Neural crest cell (in vitro differentiated cells): ENCODE measurements around the gene ADAMTS13. TPM values are rescaled to one million over a fixed set of nuclear protein-coding genes. Genes with fewer than 3 reads are reported as not detected.

Source experiments
- DNase-seq: peaks from one replicate; pipeline ENCODE4 v3.0.0; 2021; ENCODE audit warnings: low read depth, mixed read lengths, low spot score
- H3K27ac Mint-ChIP-seq: one replicate; pipeline ENCODE4 v1.8.0; 2021; ENCODE audit warnings: mild to moderate bottlenecking, mixed read lengths; ENCODE audit not compliant: unreplicated experiment
- H3K27me3 Mint-ChIP-seq: 2 replicates; pipeline ENCODE4 v1.8.0; 2021; ENCODE audit warnings: low read depth, mild to moderate bottlenecking, mixed read lengths
- H3K36me3 Mint-ChIP-seq: 2 replicates; pipeline ENCODE4 v1.8.0; 2021; ENCODE audit warnings: low read depth, mild to moderate bottlenecking, mixed read lengths
- H3K4me1 Mint-ChIP-seq: 2 replicates; pipeline ENCODE4 v1.8.0; 2021; ENCODE audit warnings: mixed read lengths
- H3K4me3 Mint-ChIP-seq: one replicate; pipeline ENCODE4 v1.8.0; 2021; ENCODE audit warnings: mild to moderate bottlenecking, mixed read lengths
- H3K9me3 Mint-ChIP-seq: 2 replicates; pipeline ENCODE4 v1.8.0; 2021; ENCODE audit warnings: mixed read lengths
- CTCF ChIP-seq: fragments of 200-600 bp; sonication (generic); conservative IDR thresholded peaks from 2 replicates; pipeline ENCODE4 v1.5.0; 2021; ENCODE audit warnings: antibody characterized with exemption, mild to moderate bottlenecking
- total RNA-seq: library from RNA; stranded (reverse); gene quantifications from 2 replicates; pipeline ENCODE4 v1.2.1, GENCODE V29; 2021

The ADAMTS13 gene
- total RNA-seq, 1 donor from 2014 or later: 6.0 TPM

GRCh38 chr9:133472753-133473378, 50.7 kb downstream of the ADAMTS13 start:
- Mint-ChIP-seq H3K27ac (no peak overlapping the region), H3K36me3 (no peaks in the 10 kb centered on the region), H3K27me3 (peaks cover 2% of the 10 kb centered on the region), H3K9me3 (no peaks in the 10 kb centered on the region), H3K4me1 (peaks cover 5% of the 10 kb centered on the region), H3K4me3 (no peak overlapping the region)
- no peak for TF ChIP-seq CTCF
- DNase-seq: no peak

GRCh38 chr9:133473743-133474142, 51.6 kb downstream of the ADAMTS13 start:
- Mint-ChIP-seq H3K27ac (no peak overlapping the region), H3K4me3 (peak overlapping the region; percentile 19), H3K36me3 (no peaks in the 10 kb centered on the region), H3K27me3 (peaks cover 2% of the 10 kb centered on the region), H3K9me3 (no peaks in the 10 kb centered on the region), H3K4me1 (peaks cover 9% of the 10 kb centered on the region)
- no peak for DNase-seq
- no peak for TF ChIP-seq CTCF

GRCh38 chr9:133474215-133474614, 52.0 kb downstream of the ADAMTS13 start:
- Mint-ChIP-seq H3K27me3 (peaks cover 2% of the 10 kb centered on the region), H3K36me3 (no peaks in the 10 kb centered on the region), H3K4me3 (peak overlapping the region; percentile 19), H3K27ac (no peak overlapping the region), H3K9me3 (no peaks in the 10 kb centered on the region), H3K4me1 (peaks cover 9% of the 10 kb centered on the region)
- DNase-seq: no peak
- TF ChIP-seq CTCF: no peak

GRCh38 chr9:133474853-133475252, 52.7 kb downstream of the ADAMTS13 start:
- H3K9me3 Mint-ChIP-seq: no peaks in the 10 kb centered on the region
- H3K27me3 Mint-ChIP-seq: peaks cover 2% of the 10 kb centered on the region
- no peak overlapping the region for H3K27ac Mint-ChIP-seq
- no peaks in the 10 kb centered on the region for H3K36me3 Mint-ChIP-seq
- no peak for DNase-seq
- no peak overlapping the region for H3K4me3 Mint-ChIP-seq
- TF ChIP-seq CTCF: no peak
- peaks cover 14% of the 10 kb centered on the region for H3K4me1 Mint-ChIP-seq

- peaks cover 2% of the 10 kb centered on the region for H3K27me3 Mint-ChIP-seq
- no peak for DNase-seq
- H3K4me1 Mint-ChIP-seq: peaks cover 17% of the 10 kb centered on the region
- no peak for TF ChIP-seq CTCF
- H3K9me3 Mint-ChIP-seq: no peaks in the 10 kb centered on the region
- H3K36me3 Mint-ChIP-seq: no peaks in the 10 kb centered on the region
- no peak overlapping the region for H3K27ac Mint-ChIP-seq
- H3K4me3 Mint-ChIP-seq: peak overlapping the region; percentile 62
Measured at GRCh38 chr9:133475292-133476012, 53.3 kb downstream of the ADAMTS13 start.
